Umbilical cord (tissue), 2 donors: ENCODE data around the gene DRD4. TPM values are rescaled to one million over a fixed set of nuclear protein-coding genes. Genes with fewer than 3 reads are reported as not detected.
A peak's percentile ranks its signal among the peaks of the same experiment; 100 is the strongest.

ENCODE experiments used
- DNase-seq: peaks from one replicate; pipeline ENCODE4 v3.0.0-alpha.2; 2015; ENCODE audit warnings: low spot score
- total RNA-seq: library from RNA; depleted of rRNA; stranded (reverse); fragments of >200 nt; gene quantifications from one replicate; pipeline ENCODE4 v1.2.3, GENCODE V29; 2014; ENCODE audit warnings: low replicate concordance; ENCODE audit not compliant: insufficient read depth

DRD4 gene
- total RNA-seq, 1 donor from 2014 or later: not detected

DNA sequence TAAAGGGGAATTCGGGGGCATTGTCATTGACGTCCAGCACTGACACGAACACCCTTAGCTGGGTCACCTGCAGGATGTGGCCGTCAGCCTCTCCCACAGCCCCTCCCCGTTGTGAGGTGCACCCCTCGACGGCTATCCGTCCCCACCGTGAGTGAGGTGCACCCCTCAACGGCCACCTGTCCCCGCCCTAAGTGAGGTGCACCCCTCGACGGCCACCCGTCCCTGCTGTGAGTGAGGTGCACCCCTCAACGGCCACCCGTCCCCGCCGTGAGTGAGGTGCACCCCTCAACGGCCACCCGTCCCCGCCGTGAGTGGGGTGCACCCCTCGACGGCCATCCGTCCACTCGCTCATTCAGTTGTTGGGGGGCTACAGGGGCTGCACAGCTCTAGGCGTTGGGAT is 15.2 kb upstream of the DRD4 start:
- DNase-seq: no peak

GRCh38 chr11:623349-623869 is 13.7 kb upstream of the DRD4 start:
- DNase-seq: no peak

DNA sequence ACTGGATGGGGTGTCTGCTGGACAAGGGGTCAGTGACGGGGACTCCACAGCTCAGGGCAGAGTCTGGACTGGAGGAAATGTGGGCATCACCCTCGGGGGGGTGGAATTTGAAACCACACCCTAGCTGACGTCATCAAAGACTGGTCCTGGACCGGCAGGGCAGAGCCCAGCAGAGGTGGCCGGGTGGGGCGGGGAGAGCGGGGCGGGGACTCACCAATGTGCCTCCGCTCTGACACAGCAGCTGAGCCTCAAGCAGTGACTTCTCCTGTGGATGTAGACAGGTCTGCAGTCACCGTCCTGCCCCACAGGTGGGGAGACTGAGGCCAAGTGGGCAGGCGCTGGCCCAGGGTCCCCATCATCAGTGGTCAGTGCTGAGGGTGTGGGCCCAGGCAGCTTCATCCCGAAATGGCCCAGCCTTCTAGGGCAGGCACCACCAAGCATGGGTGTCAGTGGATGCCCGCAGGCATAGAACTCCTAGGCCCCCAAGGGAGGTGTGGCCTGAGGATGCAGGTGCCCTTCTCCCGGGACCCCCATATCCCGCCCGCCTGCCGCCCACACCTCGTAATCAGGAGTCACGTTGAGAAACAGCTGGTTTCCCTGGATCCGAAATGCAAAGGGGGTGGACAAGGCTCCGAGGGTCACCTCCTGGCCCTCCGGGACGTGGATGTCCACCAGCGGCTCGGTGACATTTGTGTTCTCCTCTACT is 12.9 kb upstream of the DRD4 start:
- DNase-seq: no peak

GRCh38 chr11:624705-625635 is 12.1 kb upstream of the DRD4 start, which contains the start of gene CDHR5:
Gene CDHR5, minus strand, starts transcription at chr11:624955. Its CDS starts 53 bp downstream, at chr11:624902.
- DNase-seq: no peak

- DNase-seq: no peak
Observed at GRCh38 chr11:625636-626268, 11.3 kb upstream of the DRD4 start.

DNA sequence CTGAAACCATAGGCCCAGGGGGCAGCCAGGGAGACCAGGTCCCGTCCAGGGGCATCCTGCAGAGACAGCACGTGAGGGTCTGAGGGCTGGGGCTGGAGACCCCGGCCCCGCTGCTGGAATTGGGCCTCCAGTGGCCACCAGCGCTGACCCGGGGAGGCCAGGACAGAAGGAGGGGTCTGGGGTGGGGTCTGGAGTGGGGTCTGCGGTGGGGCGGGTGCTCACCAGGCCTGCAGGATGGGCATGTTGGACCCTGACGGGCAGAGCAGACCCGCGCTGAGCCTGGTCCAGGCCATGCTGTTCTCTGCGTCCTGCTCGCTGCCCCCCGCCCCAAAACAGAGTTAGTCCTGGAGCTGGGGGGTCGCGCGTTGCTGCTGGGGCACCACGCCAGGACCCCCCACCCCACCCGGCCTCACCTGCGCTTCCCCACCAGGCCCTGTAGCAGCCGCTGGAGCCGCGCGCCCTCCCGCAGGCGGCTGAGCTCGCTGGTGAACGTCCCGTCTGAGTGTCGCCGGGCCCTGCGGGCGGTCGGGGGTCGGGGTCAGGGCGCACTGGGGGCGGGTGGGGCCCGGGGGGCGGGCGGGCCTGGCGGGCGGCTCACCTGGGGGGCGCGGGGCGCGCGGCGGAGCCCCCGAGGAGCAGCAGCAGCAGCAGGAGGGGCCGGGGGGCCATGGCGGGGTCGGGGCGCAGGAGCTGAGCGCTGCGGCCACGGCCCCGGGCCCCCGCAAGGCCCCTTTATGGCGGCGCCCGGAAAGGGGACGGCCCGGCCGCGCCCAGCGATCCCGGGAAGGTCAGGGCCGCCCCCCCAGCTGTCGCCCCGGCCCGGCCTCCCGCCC is 10.4 kb upstream of the DRD4 start, which contains the start of gene SCT:
Gene SCT, minus strand, starts transcription at position 707 of the 833 bp plus-strand sequence. Its CDS starts 38 bp downstream, at position 669.
- no peak for DNase-seq

DNA sequence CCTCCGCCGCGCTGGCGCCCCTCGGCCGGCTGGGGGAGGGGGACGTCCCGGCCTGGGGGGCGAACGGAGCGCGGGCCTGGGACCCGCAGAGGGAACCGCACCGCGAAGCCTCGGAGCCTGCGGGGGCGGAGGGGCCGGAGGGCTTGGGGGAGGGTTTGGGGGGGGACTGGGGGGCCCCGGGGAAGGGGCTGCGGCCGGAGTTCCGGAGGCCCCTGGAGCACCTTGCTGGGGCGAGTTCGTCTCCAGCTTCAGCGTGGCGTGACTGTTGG is 9.8 kb upstream of the DRD4 start:
- DNase-seq: no peak

DNA sequence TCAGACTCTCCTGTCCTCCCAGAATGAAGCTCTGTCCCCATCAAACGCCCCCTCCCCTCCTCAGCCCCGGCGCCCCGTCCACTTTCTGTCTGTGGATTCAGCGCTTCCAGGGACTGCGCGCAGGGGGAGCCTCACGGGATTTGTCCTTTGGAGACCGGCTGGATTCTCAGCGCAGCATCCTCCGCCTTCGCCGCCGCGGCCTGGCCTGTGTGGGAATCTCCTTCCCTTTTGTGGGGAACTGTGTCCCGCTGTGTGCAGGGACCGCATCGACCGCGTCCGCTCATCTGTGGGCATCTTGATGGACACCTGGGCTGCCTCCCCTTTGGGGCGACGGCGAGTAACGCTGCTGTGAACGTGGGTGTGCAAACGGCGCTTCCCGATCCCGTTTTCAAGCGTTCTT is 9.0 kb upstream of the DRD4 start:
- DNase-seq: no peak

DNA sequence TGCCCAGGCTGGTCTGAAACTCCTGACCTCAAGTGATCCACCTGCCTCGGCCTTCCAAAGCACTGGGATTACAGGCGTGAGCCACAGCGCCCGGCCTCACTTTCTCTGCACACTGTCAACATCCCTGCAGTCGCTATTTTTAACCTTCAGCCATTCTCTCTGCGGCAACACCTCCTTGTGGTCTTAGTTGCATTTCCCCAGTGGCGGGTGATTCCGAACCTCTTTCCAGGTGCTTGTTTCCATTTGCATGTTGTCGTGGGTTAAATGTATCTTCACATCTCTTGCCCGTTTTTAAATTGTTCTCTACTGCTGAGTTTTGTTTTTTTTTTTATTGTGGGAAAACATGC is 7.9 kb upstream of the DRD4 start:
- DNase-seq: no peak

GRCh38 chr11:630871-631270 is 6.2 kb upstream of the DRD4 start:
- no peak for DNase-seq

DNA sequence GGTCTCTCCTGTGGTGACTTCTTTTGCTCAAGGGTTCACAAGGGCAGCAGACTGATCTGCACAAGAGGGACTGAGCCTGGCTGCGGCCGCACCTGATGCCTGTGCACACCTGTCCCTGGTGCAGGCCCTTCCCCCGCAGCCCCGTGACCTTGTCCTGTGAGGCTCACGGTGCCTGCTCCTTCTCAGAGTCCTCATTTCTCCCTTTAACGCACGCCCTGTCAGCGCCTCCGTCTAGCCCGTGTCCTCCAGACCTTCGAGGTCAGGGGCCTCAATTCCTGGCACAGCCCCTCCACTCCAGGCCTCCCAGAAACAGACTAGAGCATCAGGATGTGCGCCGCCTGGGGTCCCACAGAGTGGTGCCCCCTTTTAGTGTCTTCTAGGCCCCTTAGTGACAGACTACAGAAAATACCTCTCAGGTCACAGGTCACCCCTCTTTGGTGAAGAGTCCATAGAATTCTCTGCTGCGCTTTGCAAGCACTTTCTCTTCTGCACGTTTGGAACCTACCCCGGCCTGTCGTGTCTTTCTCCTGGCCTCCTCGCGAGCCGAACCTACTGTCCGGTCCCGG is 1.0 kb upstream of the DRD4 start:
- DNase-seq: no peak

- DNase-seq: no peak
Observed at GRCh38 chr11:637333-637592, 194 bp downstream of the DRD4 start.

GRCh38 chr11:637593-638521 is 788 bp downstream of the DRD4 start:
- DNase-seq: no peak

GRCh38 chr11:638631-639331 is 1.7 kb downstream of the DRD4 start:
- peak; percentile 63 for DNase-seq

DNA sequence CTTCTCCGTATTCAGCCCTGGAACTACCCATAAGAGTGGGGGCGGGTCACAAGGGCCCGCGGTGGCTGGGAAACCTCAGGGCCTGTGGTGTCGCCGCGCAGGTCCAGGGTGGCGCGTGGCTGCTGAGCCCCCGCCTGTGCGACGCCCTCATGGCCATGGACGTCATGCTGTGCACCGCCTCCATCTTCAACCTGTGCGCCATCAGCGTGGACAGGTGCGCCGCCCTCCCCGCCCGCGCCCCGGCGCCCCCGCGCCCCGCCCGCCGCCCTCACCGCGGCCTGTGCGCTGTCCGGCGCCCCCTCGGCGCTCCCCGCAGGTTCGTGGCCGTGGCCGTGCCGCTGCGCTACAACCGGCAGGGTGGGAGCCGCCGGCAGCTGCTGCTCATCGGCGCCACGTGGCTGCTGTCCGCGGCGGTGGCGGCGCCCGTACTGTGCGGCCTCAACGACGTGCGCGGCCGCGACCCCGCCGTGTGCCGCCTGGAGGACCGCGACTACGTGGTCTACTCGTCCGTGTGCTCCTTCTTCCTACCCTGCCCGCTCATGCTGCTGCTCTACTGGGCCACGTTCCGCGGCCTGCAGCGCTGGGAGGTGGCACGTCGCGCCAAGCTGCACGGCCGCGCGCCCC is 2.4 kb downstream of the DRD4 start:
- no peak for DNase-seq

DNA sequence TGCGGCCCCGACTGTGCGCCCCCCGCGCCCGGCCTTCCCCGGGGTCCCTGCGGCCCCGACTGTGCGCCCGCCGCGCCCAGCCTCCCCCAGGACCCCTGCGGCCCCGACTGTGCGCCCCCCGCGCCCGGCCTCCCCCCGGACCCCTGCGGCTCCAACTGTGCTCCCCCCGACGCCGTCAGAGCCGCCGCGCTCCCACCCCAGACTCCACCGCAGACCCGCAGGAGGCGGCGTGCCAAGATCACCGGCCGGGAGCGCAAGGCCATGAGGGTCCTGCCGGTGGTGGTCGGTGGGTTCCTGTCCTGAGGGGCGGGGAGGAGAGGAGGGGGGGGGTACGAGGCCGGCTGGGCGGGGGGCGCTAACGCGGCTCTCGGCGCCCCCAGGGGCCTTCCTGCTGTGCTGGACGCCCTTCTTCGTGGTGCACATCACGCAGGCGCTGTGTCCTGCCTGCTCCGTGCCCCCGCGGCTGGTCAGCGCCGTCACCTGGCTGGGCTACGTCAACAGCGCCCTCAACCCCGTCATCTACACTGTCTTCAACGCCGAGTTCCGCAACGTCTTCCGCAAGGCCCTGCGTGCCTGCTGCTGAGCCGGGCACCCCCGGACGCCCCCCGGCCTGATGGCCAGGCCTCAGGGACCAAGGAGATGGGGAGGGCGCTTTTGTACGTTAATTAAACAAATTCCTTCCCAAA is 3.1 kb downstream of the DRD4 start:
- no peak for DNase-seq

DNA sequence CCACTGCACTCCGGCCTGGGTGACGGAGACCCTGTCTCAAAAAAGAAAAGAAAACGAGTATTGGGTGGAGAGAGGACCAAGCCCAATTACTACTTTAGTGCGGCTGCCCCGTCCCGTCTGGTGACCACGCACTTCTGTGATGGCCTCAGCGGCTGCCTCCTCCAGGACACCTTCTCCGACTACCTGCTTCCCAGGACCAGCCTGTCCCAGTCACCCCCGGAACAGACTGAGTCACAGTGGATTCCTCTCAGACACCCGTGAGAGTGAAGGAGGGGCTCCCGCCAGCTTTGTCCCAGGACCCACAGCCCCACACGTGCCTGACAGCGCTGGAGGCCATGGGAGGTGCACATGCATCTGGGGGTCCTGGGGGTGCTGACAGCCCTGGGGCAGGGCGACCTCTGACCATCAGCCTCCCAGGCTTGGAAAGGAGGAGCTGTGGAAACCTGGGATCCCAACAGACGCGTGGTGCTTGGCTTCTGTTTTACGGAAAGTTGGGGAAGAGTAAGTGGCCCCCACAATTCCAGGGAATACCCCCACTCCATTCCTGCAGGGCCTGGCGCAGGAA is 4.8 kb downstream of the DRD4 start:
- no peak for DNase-seq

- no peak for DNase-seq
Observed at GRCh38 chr11:643366-643765, 6.3 kb downstream of the DRD4 start.
